ENCODE measurements around the gene HTT.

HTT gene

GRCh38 chr4:3210467-3210866 lies 136.0 kb downstream of the HTT start:
- no peak for TF ChIP-seq CTCF (IDR thresholded peaks at IDR 0.05)

GRCh38 chr4:3211866-3212265 lies 137.4 kb downstream of the HTT start:
- TF ChIP-seq CTCF (IDR thresholded peaks at IDR 0.05) = no peak

- no peak for TF ChIP-seq CTCF (IDR thresholded peaks at IDR 0.05)
These were observed 138.1 kb downstream of the HTT start for GRCh38 chr4:3212391-3213105.

- TF ChIP-seq CTCF (IDR thresholded peaks at IDR 0.05) = no peak
These were observed 138.6 kb downstream of the HTT start for GRCh38 chr4:3213106-3213425.

GRCh38 chr4:3213661-3214250 lies 139.3 kb downstream of the HTT start:
- no peak for TF ChIP-seq CTCF (IDR thresholded peaks at IDR 0.05)

- TF ChIP-seq CTCF (IDR thresholded peaks at IDR 0.05) = no peak
These were observed 140.8 kb downstream of the HTT start for GRCh38 chr4:3215256-3215655.

GRCh38 chr4:3215733-3216132 lies 141.3 kb downstream of the HTT start:
- no peak for TF ChIP-seq CTCF (IDR thresholded peaks at IDR 0.05)

GRCh38 chr4:3217266-3217665 lies 142.8 kb downstream of the HTT start:
- TF ChIP-seq CTCF (IDR thresholded peaks at IDR 0.05) = no peak

All from LNCAP (cell line).